Renal pelvis (tissue), 4 donors: ENCODE data around the gene TBC1D1. TPM values are rescaled to one million over a fixed set of nuclear protein-coding genes. Genes with fewer than 3 reads are reported as not detected.
"Not testable (repeated sequence)": the region's sequence is repeated elsewhere in the genome, so short reads cannot be mapped to it uniquely, and the experiment has no call there.

ENCODE experiments used
- DNase-seq: peaks from one replicate; pipeline ENCODE4 v3.0.0-alpha.2; 2013
- polyA plus RNA-seq, 3 donors: library from polyadenylated mRNA; unstranded; fragments of 120-200 nt; gene quantifications; one replicate each; pipeline ENCODE4 v1.2.1, GENCODE V29; 2013; ENCODE audit not compliant: insufficient read length in 3 of 3

The TBC1D1 gene
- polyA plus RNA-seq, 3 donors = 188 to 205 (median 189) TPM

- DNase-seq = no peak
Measured at GRCh38 chr4:38009949-38010348, 119.1 kb downstream of the TBC1D1 start.

GRCh38 chr4:38011511-38012162 lies 120.8 kb downstream of the TBC1D1 start:
- no peak for DNase-seq

- no peak for DNase-seq
Measured at GRCh38 chr4:38013461-38014366, 122.8 kb downstream of the TBC1D1 start.

GRCh38 chr4:38014421-38014852 lies 123.6 kb downstream of the TBC1D1 start:
- DNase-seq = no peak

- DNase-seq = no peak
Measured at GRCh38 chr4:38015886-38016515, 125.1 kb downstream of the TBC1D1 start.

GRCh38 chr4:38016698-38017097 lies 125.8 kb downstream of the TBC1D1 start:
- DNase-seq = no peak

- DNase-seq = no peak
Measured at GRCh38 chr4:38017609-38018008, 126.7 kb downstream of the TBC1D1 start.

- no peak for DNase-seq
Measured at GRCh38 chr4:38020386-38020785, 129.5 kb downstream of the TBC1D1 start.

- not testable (repeated sequence) for DNase-seq
Measured at GRCh38 chr4:38020961-38021360, 130.1 kb downstream of the TBC1D1 start.

GRCh38 chr4:38021751-38022150 lies 130.9 kb downstream of the TBC1D1 start:
- DNase-seq = no peak

GRCh38 chr4:38023347-38024205 lies 132.7 kb downstream of the TBC1D1 start:
- no peak for DNase-seq

GRCh38 chr4:38024206-38024509 lies 133.3 kb downstream of the TBC1D1 start:
- peak; percentile 44 for DNase-seq

- DNase-seq = no peak
Measured at GRCh38 chr4:38025665-38026064, 134.8 kb downstream of the TBC1D1 start.

- DNase-seq = no peak
Measured at GRCh38 chr4:38026158-38026740, 135.4 kb downstream of the TBC1D1 start.

GRCh38 chr4:38030023-38030422 lies 139.1 kb downstream of the TBC1D1 start:
- no peak for DNase-seq

GRCh38 chr4:38034986-38035882 lies 144.3 kb downstream of the TBC1D1 start:
- peak; percentile 61 for DNase-seq

GRCh38 chr4:38036548-38036947 lies 145.7 kb downstream of the TBC1D1 start:
- DNase-seq = no peak

GRCh38 chr4:38037612-38038011 lies 146.7 kb downstream of the TBC1D1 start:
- DNase-seq = no peak

GRCh38 chr4:38040619-38041018 lies 149.7 kb downstream of the TBC1D1 start:
- DNase-seq = no peak

- no peak for DNase-seq
Measured at GRCh38 chr4:38044060-38044459, 153.2 kb downstream of the TBC1D1 start.
